ENCODE results near the gene HIP1.
"Not testable (repeated sequence)": the region's sequence is repeated elsewhere in the genome, so short reads cannot be mapped to it uniquely, and the experiment has no call there.

HIP1 gene

GRCh38 chr7:75575488-75576121, 163.1 kb downstream of the HIP1 start:
- DNase-seq (ENCODE audit: low read depth in 2 of 2) = no peak

- no peak for DNase-seq (ENCODE audit: low read depth in 2 of 2)
These were observed 165.2 kb downstream of the HIP1 start for GRCh38 chr7:75573477-75574019.

GRCh38 chr7:75572814-75573213, 165.9 kb downstream of the HIP1 start:
- DNase-seq (ENCODE audit: low read depth in 2 of 2) = no peak

GRCh38 chr7:75572396-75572795, 166.3 kb downstream of the HIP1 start:
- no peak for DNase-seq (ENCODE audit: low read depth in 2 of 2)

- no peak for DNase-seq (ENCODE audit: low read depth in 2 of 2)
These were observed 167.5 kb downstream of the HIP1 start for GRCh38 chr7:75571209-75571608.

GRCh38 chr7:75569629-75570282, 169.0 kb downstream of the HIP1 start:
- not testable (repeated sequence) for DNase-seq (ENCODE audit: low read depth in 2 of 2)

GRCh38 chr7:75567948-75568595, 170.7 kb downstream of the HIP1 start:
- no peak for DNase-seq (ENCODE audit: low read depth in 2 of 2)

GRCh38 chr7:75565132-75565837, 173.5 kb downstream of the HIP1 start:
- no peak for DNase-seq (ENCODE audit: low read depth in 2 of 2)

- DNase-seq (ENCODE audit: low read depth in 2 of 2) = no peak
These were observed 175.6 kb downstream of the HIP1 start for GRCh38 chr7:75563171-75563570.

GRCh38 chr7:75559976-75560365, 178.8 kb downstream of the HIP1 start:
- no peak for DNase-seq (ENCODE audit: low read depth in 2 of 2)

GRCh38 chr7:75559355-75559975, 179.3 kb downstream of the HIP1 start:
- DNase-seq (ENCODE audit: low read depth in 2 of 2) = no peak

- not testable (repeated sequence) for DNase-seq (ENCODE audit: low read depth in 2 of 2)
These were observed 181.9 kb downstream of the HIP1 start for GRCh38 chr7:75556835-75557234.

- no peak for DNase-seq (ENCODE audit: low read depth in 2 of 2)
These were observed 183.0 kb downstream of the HIP1 start for GRCh38 chr7:75555736-75556135.

GRCh38 chr7:75546237-75547015, 192.3 kb downstream of the HIP1 start:
- no peak for DNase-seq (ENCODE audit: low read depth in 2 of 2)

GRCh38 chr7:75537731-75538130, 201.0 kb downstream of the HIP1 start:
- DNase-seq (ENCODE audit: low read depth in 2 of 2) = no peak

- DNase-seq (ENCODE audit: low read depth in 2 of 2) = no peak
These were observed 201.7 kb downstream of the HIP1 start for GRCh38 chr7:75536940-75537538.

- no peak for DNase-seq (ENCODE audit: low read depth in 2 of 2)
These were observed 202.2 kb downstream of the HIP1 start for GRCh38 chr7:75536491-75536890.

GRCh38 chr7:75534727-75535307, 203.9 kb downstream of the HIP1 start:
- no peak for DNase-seq (ENCODE audit: low read depth in 2 of 2)

- DNase-seq (ENCODE audit: low read depth in 2 of 2) = no peak
These were observed 204.8 kb downstream of the HIP1 start for GRCh38 chr7:75533926-75534325.

- no peak for DNase-seq (ENCODE audit: low read depth in 2 of 2)
These were observed 206.1 kb downstream of the HIP1 start for GRCh38 chr7:75532639-75533038.

Data from stimulated activated CD4-positive, alpha-beta T cell treated with anti-CD3 and anti-CD28 coated beads, Interleukin-15, amount 100 ng/mL, for 48 hours (primary cell).